GM21526 (cell line): ENCODE data around the gene CYP4B1.

ENCODE experiments used
- ATAC-seq: cut with Tn5 transposase; IDR thresholded peaks from one replicate; pipeline ENCODE4 v1.9.1; 2021; ENCODE audit warnings: moderate library complexity; ENCODE audit not compliant: unreplicated experiment, low FRiP score

The CYP4B1 gene

DNA sequence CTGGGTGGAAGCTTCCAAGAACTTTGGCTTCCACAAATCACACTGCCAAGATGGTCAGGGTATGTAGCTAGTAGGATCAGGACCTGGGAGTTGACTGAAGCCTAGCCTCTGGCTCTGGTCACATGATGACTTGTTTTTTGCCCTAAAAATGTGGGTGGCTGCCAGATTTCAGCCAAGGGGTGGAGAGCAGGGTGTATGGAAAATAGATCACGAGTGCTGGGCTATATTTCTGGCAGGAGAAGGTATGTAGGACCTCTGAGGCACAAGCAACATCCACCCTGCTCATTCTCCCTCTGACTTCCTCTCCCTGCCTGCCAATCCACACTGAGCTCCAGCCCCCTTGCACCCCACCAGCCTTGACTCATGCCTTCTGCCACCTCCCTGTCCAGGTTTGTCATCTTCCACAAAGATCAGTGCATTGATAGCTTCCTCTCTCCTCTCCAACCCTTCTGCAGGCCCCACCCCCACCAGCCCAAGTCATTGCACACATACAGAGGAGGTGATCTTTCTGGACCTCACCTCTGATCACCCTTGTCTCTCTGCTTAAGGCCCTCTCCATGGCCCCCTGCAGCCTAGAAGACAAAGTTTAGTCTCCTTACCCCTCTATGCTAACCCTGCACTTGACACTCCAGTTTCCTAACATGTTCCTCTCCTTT is 8.3 kb upstream of the CYP4B1 start:
- no peak for ATAC-seq

GRCh38 chr1:46793126-46793525 is 5.7 kb upstream of the CYP4B1 start:
- no peak for ATAC-seq

GRCh38 chr1:46797696-46798470 is 963 bp upstream of the CYP4B1 start:
- no peak for ATAC-seq

- no peak for ATAC-seq
Observed at GRCh38 chr1:46800742-46801141, 1.9 kb downstream of the CYP4B1 start.

- no peak for ATAC-seq
Observed at GRCh38 chr1:46801323-46802055, 2.6 kb downstream of the CYP4B1 start.

DNA sequence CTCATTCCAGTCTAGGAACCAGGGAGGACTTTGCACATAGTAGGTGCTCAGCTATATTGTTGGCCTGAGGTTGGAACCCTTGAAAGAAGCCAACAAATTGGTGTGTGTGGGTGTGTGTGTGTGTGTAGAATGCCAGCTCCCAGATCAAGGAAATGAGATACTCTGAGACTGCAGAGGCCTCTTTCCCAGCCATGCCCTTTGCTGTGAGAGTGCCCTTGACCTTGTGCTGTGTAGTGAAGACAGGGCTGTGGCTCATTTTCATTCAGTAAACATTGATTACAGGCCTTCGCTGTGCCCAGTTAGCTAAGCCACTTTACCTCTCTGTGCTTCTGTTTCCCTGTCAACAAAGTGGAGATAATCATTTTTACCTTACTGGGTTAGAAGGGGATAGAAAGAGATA is 3.2 kb downstream of the CYP4B1 start:
- ATAC-seq: no peak

GRCh38 chr1:46802901-46803574 is 4.2 kb downstream of the CYP4B1 start:
- ATAC-seq: no peak

GRCh38 chr1:46804027-46804889 is 5.4 kb downstream of the CYP4B1 start:
- ATAC-seq: no peak

- no peak for ATAC-seq
Observed at GRCh38 chr1:46804926-46805325, 6.1 kb downstream of the CYP4B1 start.

GRCh38 chr1:46805755-46806154 is 6.9 kb downstream of the CYP4B1 start:
- ATAC-seq: no peak

- no peak for ATAC-seq
Observed at GRCh38 chr1:46806196-46807020, 7.6 kb downstream of the CYP4B1 start.

GRCh38 chr1:46807046-46807972 is 8.5 kb downstream of the CYP4B1 start:
- ATAC-seq: no peak

GRCh38 chr1:46809071-46809470 is 10.2 kb downstream of the CYP4B1 start:
- ATAC-seq: no peak

DNA sequence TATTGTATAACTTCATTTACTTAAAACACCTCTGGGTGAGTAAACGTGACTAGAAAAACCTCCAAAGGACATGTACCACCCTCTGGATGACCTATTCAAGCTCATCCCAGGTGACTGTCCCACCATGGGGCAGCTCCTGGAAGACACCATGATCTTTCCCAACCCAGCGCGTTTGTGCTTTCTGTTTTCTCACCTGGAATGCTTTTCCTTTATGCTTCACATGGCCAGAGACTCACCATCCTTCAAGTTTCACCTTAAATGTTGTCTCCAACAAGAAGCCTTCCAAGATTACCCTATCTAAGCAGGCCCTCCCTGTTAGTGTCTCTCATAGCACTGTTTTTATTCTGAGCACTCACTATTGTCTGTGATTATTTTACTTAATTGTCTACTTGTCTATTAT is 11.1 kb downstream of the CYP4B1 start:
- ATAC-seq: no peak

DNA sequence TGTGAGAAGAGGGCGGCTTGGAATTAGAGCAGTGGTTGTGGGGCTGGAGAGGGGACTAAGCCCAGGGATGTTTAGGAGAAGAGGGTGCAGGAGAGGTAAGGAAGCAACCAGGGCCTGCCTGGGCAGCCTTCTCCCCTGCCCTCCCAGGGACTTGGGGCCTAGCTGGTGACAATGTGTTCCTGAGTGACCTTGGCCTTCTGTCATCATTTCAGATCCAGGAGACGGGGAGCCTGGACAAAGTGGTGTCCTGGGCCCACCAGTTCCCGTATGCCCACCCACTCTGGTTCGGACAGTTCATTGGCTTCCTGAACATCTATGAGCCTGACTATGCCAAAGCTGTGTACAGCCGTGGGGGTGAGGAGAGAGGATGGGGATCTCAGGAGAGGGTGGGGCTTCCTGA is 11.8 kb downstream of the CYP4B1 start:
- ATAC-seq: no peak

GRCh38 chr1:46811053-46811452 is 12.2 kb downstream of the CYP4B1 start:
- ATAC-seq: no peak

DNA sequence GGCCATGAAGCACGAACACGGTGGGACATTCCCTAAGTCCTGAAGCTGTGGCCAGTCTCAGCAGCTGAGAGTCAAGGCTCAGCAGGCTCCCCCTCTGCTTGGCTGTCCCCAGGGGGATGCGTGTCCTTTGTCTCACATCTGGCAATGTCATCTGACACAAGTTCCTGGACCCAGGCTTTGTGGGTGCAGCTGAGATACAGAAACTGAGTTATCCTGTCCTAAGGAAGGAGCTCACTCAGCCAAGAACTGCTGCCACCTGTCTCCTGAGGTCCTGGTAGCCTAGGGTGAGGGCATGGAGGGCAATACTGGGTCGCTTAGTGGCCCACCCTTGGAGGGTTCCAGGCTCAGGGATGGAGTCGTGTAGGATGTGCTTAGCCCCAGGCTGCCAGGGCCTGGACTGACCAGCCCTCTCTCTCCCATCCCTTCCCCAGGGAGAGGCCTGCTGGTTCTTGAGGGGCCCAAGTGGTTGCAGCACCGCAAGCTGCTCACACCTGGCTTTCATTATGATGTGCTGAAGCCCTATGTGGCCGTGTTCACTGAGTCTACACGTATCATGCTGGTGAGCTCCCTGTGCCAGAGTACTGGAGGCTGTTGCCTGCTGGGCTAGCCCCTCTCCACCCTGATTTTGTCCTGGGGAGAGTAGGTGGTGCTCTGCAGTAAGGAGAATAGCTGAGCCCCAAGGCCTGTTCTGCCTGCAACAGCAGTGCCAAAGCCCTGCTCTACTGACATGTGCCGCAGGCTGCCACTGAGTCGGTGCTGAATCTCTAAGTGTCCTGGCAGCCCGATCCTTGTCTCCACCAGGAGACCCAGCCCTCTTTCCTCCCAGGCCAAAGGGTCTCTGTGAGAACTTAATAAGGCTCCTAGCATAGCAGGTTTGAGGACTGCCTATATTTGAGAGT is 13.5 kb downstream of the CYP4B1 start:
- no peak for ATAC-seq
